Thymus (tissue), 14 donors: Measurements from ENCODE around the gene MAGEB3. TPM values are rescaled to one million over a fixed set of nuclear protein-coding genes. Genes with fewer than 3 reads are reported as not detected.
"Not testable (repeated sequence)": the region's sequence is repeated elsewhere in the genome, so short reads cannot be mapped to it uniquely, and the experiment has no call there.

ENCODE experiments used
- DNase-seq, 9 donors: peaks; one replicate each; pipeline ENCODE4 v3.0.0-alpha.2; 2013; ENCODE audit warnings: low spot score in 9 of 9, low read depth in 6 of 9, missing footprints in 1 of 9
- H3K27ac ChIP-seq, 2 donors: one replicate each; pipeline ENCODE4 v1.5.1; 2013; ENCODE audit warnings: control low read depth in 1 of 2, low read depth in 1 of 2, low read length in 1 of 2, mild to moderate bottlenecking in 1 of 2, moderate library complexity in 1 of 2
- H3K27me3 ChIP-seq, 2 donors: one replicate each; pipeline ENCODE4 v1.5.1; 2013; ENCODE audit warnings: low read length in 1 of 2; ENCODE audit not compliant: control insufficient read depth in 2 of 2, insufficient read depth in 1 of 2
- H3K36me3 ChIP-seq, 2 donors: one replicate each; pipeline ENCODE4 v1.5.1; 2013; ENCODE audit warnings: low read length in 1 of 2, mild to moderate bottlenecking in 1 of 2, moderate library complexity in 1 of 2; ENCODE audit not compliant: control insufficient read depth in 2 of 2, insufficient read depth in 2 of 2
- H3K4me1 ChIP-seq, 2 donors: one replicate each; pipeline ENCODE4 v1.5.1; 2013; ENCODE audit warnings: low read length in 2 of 2; ENCODE audit not compliant: control insufficient read depth in 2 of 2, insufficient read depth in 2 of 2
- H3K4me3 ChIP-seq, 2 donors: one replicate each; pipeline ENCODE4 v1.5.1; 2013; ENCODE audit warnings: low read length in 2 of 2, control low read depth in 1 of 2, mild to moderate bottlenecking in 1 of 2
- H3K9me3 ChIP-seq, 2 donors: one replicate each; pipeline ENCODE4 v1.5.1; 2013; ENCODE audit warnings: low read length in 1 of 2, mild to moderate bottlenecking in 1 of 2; ENCODE audit not compliant: control insufficient read depth in 2 of 2, insufficient read depth in 1 of 2
- WGBS: extraction: QIAGEN DNeasy Blood & Tissue Kit; methylation state at CpG from one replicate; pipeline ENCODE4 v1.1.7; 2013; 5-methylcytosine and 5-hydroxymethylcytosine counted together
- long read RNA-seq, 10 donors: transcript quantifications; one replicate each; lab custom pipeline, GENCODE V29; 2026
- polyA plus RNA-seq: library from polyadenylated mRNA; stranded (reverse); fragments of 200-250 nt; gene quantifications from one replicate; pipeline ENCODE4 v1.2.3, GENCODE V29; 2013
- total RNA-seq: library from RNA; stranded (reverse); fragments of 120-200 nt; gene quantifications from one replicate; pipeline ENCODE4 v1.2.4, GENCODE V29; 2013
- donor health status: healthy.

MAGEB3 gene, protein sequence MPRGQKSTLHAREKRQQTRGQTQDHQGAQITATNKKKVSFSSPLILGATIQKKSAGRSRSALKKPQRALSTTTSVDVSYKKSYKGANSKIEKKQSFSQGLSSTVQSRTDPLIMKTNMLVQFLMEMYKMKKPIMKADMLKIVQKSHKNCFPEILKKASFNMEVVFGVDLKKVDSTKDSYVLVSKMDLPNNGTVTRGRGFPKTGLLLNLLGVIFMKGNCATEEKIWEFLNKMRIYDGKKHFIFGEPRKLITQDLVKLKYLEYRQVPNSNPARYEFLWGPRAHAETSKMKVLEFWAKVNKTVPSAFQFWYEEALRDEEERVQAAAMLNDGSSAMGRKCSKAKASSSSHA
- total RNA-seq: not detected
- 0.02 TPM for polyA plus RNA-seq
- long read RNA-seq, donor 1: 0 reads
- long read RNA-seq, donor 2: 0 reads
- long read RNA-seq, donor 3: 0 reads
- long read RNA-seq, donor 4: 0 reads
- long read RNA-seq, donor 5: 0 reads
- long read RNA-seq, donor 6: 0 reads
- long read RNA-seq, donor 7: 0 reads
- long read RNA-seq, donor 8: 0 reads
- long read RNA-seq, donor 9: 0 reads
- long read RNA-seq, donor 10: 0 reads

DNA sequence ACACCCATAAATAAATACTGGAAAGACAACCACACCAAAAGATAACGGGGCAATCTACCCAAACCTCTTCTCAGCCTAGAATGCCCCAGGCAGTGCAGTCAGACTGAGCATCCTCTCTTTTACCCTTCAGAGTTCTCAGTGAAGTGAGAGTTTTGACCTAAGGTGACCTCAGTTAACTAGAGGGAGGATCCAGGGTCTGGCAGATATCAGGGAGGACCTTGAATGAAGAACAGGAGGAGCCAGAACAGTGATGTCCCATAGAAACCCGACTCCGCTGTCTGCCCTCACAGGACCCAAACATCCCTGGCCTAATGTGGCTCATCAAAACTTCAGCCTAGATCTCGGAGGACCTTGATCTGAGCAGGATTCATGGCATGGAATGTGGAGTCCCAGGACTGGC lies at the start of gene MAGEB3:
Gene MAGEB3 (plus strand): TSS at position 263 of the 400 bp plus-strand sequence. CDS start 5,268 bp downstream, outside the sequence.
- 82% methylated on average over 4 of the region's 4 CpGs for WGBS

DNA sequence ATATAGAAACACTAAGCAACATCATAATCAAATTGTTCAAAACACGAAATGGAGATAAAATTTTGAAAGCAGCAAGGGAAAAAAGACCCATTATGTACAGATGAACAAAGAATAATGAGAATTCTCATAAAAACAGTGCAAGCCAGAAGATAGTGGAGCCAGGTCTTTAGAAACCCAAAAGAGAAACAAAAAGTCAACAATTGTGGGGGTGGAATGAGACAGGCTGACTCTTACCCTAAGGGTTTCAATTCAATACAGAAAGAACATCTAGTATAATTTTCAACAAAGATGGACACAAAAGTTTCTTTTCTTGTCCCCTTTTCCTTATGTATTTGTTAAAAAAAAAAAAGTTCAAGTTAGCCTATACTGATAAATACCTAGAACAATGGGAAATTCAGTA lies 49.1 kb upstream of the MAGEB3 start:
- no peaks in the 10 kb centered on the region for H3K4me1 ChIP-seq
- 80% methylated on average over 1 of the region's 1 CpG for WGBS

More for the DNA sequence above, at the start of gene MAGEB3:
- H3K9me3 ChIP-seq: no peaks in the 10 kb centered on the region
- no peaks in the 10 kb centered on the region for H3K36me3 ChIP-seq
- no peak within 1 kb of the TSS for H3K4me3 ChIP-seq
- no peak within 1 kb of the TSS for H3K27ac ChIP-seq
- H3K27me3 ChIP-seq: no peaks in the 10 kb centered on the region
- no peaks in the 10 kb centered on the region for H3K4me1 ChIP-seq
- no peak for DNase-seq

DNA sequence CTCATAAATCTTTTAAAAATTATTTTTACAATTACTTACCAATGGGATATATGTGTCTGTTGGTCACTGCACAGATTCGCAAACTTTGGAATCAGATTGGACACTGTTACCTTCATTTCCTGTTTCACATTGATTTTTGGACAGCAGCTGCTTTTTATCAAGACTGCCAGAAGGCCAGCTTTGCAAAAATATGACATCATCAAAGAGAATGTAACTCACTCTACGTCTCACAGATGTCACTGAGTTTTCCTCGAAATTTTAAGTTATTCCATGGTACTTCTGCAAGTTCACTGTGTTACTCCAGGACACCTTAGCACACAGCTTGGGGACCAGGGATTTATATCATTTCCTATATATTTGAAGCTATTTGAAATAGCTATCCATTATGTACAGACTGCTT lies 46.9 kb upstream of the MAGEB3 start:
- 95% methylated on average over 3 of the region's 3 CpGs for WGBS
- Histone ChIP-seq H3K9me3 (no peaks in the 10 kb centered on the region), H3K27ac (no peak overlapping the region), H3K27me3 (no peaks in the 10 kb centered on the region), H3K4me1 (no peaks in the 10 kb centered on the region), H3K36me3 (no peaks in the 10 kb centered on the region), H3K4me3 (no peak overlapping the region)
- DNase-seq: no peak

More for the DNA sequence above, 49.1 kb upstream of the MAGEB3 start:
- Histone ChIP-seq H3K27me3 (no peaks in the 10 kb centered on the region), H3K4me3 (no peak overlapping the region), H3K36me3 (no peaks in the 10 kb centered on the region), H3K9me3 (no peaks in the 10 kb centered on the region), H3K27ac (no peak overlapping the region)
- DNase-seq: no peak

DNA sequence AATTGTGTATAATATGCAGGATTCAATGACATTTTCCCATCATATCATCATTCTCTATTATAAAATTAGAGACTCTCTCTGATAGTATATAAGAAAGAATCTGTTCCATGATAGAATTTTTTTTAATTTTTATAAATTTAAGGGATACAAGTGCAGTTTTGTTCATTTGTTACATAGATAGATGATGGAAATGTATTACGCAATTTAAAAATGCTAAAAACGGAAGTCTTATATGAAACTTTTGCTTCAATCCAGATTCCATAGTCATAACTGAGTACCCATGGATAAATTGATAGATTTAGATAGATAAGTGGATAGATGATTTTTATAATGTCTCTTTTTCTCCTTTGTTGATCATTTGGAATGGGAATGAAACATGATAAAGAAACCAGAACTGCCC lies 40.0 kb upstream of the MAGEB3 start:
- H3K9me3 ChIP-seq: no peaks in the 10 kb centered on the region
- DNase-seq: no peak
- 97% methylated on average over 2 of the region's 2 CpGs for WGBS
- H3K27me3 ChIP-seq: no peaks in the 10 kb centered on the region
- no peaks in the 10 kb centered on the region for H3K36me3 ChIP-seq
- H3K27ac ChIP-seq: no peak overlapping the region
- no peaks in the 10 kb centered on the region for H3K4me1 ChIP-seq
- H3K4me3 ChIP-seq: no peak overlapping the region

DNA sequence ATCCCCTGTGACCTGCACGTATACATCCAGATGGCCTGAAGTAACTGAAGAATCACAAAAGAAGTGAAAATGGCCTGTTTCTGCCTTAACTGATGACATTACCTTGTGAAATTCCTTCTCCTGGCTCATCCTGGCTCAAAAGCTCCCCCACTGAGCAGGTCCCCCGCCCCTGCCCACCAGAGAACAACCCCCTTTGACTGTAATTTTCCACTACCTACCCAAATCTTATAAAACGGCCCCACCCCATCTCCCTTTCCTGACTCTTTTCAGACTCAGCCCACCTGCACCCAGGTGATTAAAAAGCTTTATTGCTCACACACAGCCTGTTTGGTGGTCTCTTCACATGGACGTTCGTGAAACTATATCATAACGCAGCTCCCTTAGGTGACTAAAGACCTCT lies 36.5 kb upstream of the MAGEB3 start:
- not testable (repeated sequence) for H3K4me3 ChIP-seq, H3K36me3 ChIP-seq, H3K27ac ChIP-seq, H3K27me3 ChIP-seq, H3K4me1 ChIP-seq, DNase-seq, H3K9me3 ChIP-seq
- WGBS: 90% methylated on average over 6 of the region's 6 CpGs

DNA sequence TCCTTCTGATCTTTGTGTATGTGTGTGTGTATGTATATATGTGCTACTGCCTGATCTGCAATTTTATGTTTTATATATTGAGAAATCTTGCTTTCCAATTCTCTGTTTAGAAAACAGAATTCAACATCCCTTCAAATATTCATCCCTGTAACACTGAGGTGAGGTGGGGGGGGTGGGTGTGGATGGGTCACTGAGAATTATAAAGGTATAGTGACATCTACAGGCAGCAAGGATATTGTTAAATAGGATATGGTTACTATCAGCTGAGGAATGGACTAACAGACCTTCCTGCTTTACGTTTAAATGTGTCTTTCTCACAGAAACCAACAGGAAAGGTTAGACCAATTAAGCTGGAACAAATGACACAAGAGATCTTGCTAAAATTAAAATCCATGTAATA lies 34.1 kb upstream of the MAGEB3 start:
- Histone ChIP-seq H3K27ac (no peak overlapping the region), H3K4me1 (no peaks in the 10 kb centered on the region), H3K4me3 (no peak overlapping the region), H3K27me3 (no peaks in the 10 kb centered on the region), H3K9me3 (no peaks in the 10 kb centered on the region), H3K36me3 (no peaks in the 10 kb centered on the region)
- WGBS: 0% methylated on average over 1 of the region's 1 CpG
- DNase-seq: no peak

DNA sequence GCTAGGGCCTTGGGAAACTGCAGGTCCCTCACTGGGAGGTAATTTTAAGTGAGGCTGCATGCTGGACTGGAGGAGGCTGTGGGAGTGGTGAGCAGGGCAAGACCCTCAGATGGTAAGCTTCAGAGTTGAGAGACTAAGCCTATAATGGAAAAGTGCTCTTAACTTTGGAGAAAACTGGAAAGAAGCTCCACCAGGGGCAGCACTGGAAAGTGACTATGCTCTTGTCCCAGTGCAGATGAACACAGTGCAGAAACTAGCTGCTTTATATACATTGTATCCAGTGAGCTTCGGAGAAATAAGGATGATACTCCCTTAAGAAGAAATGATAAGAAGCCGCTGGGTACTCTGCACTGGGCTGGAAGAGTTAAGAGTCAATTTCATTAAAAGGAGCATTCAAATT lies 18.3 kb upstream of the MAGEB3 start:
- no peak for DNase-seq
- H3K9me3 ChIP-seq: no peaks in the 10 kb centered on the region
- H3K4me3 ChIP-seq: no peak overlapping the region
- WGBS: 96% methylated on average over 2 of the region's 2 CpGs
- no peak overlapping the region for H3K27ac ChIP-seq
- H3K27me3 ChIP-seq: no peaks in the 10 kb centered on the region
- H3K36me3 ChIP-seq: no peaks in the 10 kb centered on the region
- H3K4me1 ChIP-seq: no peaks in the 10 kb centered on the region

DNA sequence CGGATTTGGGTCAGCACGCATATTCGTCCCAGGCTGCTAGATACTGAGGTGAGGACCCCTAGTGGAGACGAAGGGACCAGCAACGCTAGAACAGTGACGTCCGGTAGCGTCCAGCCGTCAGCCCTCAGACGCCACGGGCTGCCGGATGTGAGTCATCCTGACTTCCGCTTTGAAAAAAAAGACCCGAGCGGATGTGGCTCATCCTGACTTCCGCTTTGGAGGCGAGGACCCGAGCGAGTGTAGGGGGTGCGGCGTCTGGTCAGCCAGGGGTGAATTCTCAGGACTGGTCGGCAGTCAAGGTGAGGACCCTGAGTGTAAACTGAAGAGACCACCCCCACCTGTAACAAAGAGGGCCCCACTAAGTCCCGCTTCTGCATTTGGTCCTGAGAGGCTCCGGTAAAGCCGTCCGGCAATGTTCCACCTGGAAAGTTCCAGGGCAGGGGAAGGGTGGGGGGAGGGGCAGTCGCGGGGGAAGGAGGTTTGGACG lies 15.1 kb upstream of the MAGEB3 start, which contains the start of gene MAGEB2:
Gene MAGEB2 (plus strand): TSS at position 207 of the 487 bp plus-strand sequence. CDS start 3,018 bp downstream, outside the sequence.
- Histone ChIP-seq H3K4me3 (no peak within 1 kb of the TSS), H3K27ac (no peak within 1 kb of the TSS), H3K36me3 (no peaks in the 10 kb centered on the region), H3K4me1 (no peaks in the 10 kb centered on the region), H3K9me3 (no peaks in the 10 kb centered on the region), H3K27me3 (no peaks in the 10 kb centered on the region)
- no peak for DNase-seq
- 96% methylated on average over 29 of the region's 29 CpGs for WGBS

DNA sequence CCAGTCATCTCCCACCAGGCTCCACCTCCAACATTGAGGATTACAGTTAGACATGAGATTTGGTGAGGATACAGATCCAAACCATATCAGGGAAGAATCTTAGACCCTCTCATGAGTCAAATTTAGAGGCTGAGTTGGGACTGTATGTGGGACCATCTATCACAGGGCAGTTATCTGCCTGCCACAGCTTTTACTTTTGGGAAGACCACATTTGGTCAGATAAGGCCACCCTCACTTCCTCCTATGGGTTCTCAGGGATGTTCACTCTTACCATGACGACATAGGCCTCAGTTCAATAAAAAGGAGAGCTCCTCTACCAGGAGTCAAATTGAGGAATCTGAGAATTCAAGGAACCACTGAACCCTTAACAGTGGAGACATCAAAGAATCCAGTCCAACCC lies 13.0 kb upstream of the MAGEB3 start:
- 17% methylated on average over 1 of the region's 1 CpG for WGBS

More for the DNA sequence above, 13.0 kb upstream of the MAGEB3 start:
- Histone ChIP-seq H3K4me1 (no peaks in the 10 kb centered on the region), H3K36me3 (no peaks in the 10 kb centered on the region), H3K4me3 (no peak overlapping the region), H3K9me3 (no peaks in the 10 kb centered on the region), H3K27me3 (no peaks in the 10 kb centered on the region), H3K27ac (no peak overlapping the region)
- no peak for DNase-seq
